HepG2 (cell line): Measurements from ENCODE around the gene PNPLA3. TPM values are rescaled to one million over a fixed set of nuclear protein-coding genes. Genes with fewer than 3 reads are reported as not detected.

Experiments
- ARID5B ChIP-seq: IDR thresholded peaks from 2 replicates; pipeline ENCODE4 v1.4.0; 2020; ENCODE audit warnings: mild to moderate bottlenecking, missing genetic modification reagents
- ATRX ChIP-seq: sonication (generic); formaldehyde crosslinking; IDR thresholded peaks from 2 replicates; pipeline ENCODE4 v1.4.0; 2020; ENCODE audit warnings: missing genetic modification reagents, borderline replicate concordance
- E2F1 ChIP-seq: sonication (generic); formaldehyde crosslinking; IDR thresholded peaks from 2 replicates; pipeline ENCODE4 v1.5.0; 2020; ENCODE audit warnings: missing genetic modification reagents
- FIP1L1 ChIP-seq: fragments of 200-400 bp; formaldehyde crosslinking; IDR thresholded peaks from 2 replicates; pipeline ENCODE4 v1.6.1; 2018; ENCODE audit warnings: low read depth, mild to moderate bottlenecking, low read length, moderate library complexity, borderline replicate concordance; ENCODE audit not compliant: insufficient read depth
- FOXA1 ChIP-seq, 2 experiments: fragments of 450-650 bp in 1 of 2; sonication (generic) in 1 of 2; formaldehyde crosslinking in 1 of 2; IDR thresholded peaks; 2 replicates each; pipeline versions ENCODE4 v1.4.0 to v1.6.1; 2016 to 2020; ENCODE audit warnings: missing genetic modification reagents in 1 of 2
- IRF2 ChIP-seq: IDR thresholded peaks from 2 replicates; pipeline ENCODE4 v1.6.1; 2018; ENCODE audit warnings: missing genetic modification reagents, missing compliant biosample characterization
- MTF1 ChIP-seq: sonication (generic); formaldehyde crosslinking; IDR thresholded peaks from 2 replicates; pipeline ENCODE4 v1.5.0; 2020; ENCODE audit warnings: missing genetic modification reagents
- NFKBIZ ChIP-seq: IDR thresholded peaks from 2 replicates; pipeline ENCODE4 v1.6.1; 2018; ENCODE audit warnings: missing genetic modification reagents, missing compliant biosample characterization
- NR2F6 ChIP-seq, 2 experiments: IDR thresholded peaks; 2 replicates each; pipeline ENCODE4 v1.6.1; 2016; ENCODE audit warnings: antibody characterized with exemption in 1 of 2, mild to moderate bottlenecking in 1 of 2
- PLRG1 ChIP-seq: fragments of 450-650 bp; conservative IDR thresholded peaks from 2 replicates; pipeline ENCODE4 v1.6.1; 2016
- SALL2 ChIP-seq: sonication (generic); formaldehyde crosslinking; IDR thresholded peaks from 2 replicates; pipeline ENCODE4 v1.8.1; 2023; ENCODE audit warnings: mild to moderate bottlenecking, missing genetic modification reagents, inconsistent platforms
- SKI ChIP-seq: fragments of 450-650 bp; IDR thresholded peaks from one replicate; pipeline ENCODE4 v1.6.1; 2018; ENCODE audit warnings: mild to moderate bottlenecking; ENCODE audit not compliant: partially characterized antibody
- SMARCE1 ChIP-seq: fragments of 450-650 bp; IDR thresholded peaks from 2 replicates; pipeline ENCODE4 v1.6.1; 2017; ENCODE audit warnings: borderline replicate concordance
- TGIF2 ChIP-seq: IDR thresholded peaks from 2 replicates; pipeline ENCODE4 v1.6.1; 2016; ENCODE audit warnings: control low read depth, missing compliant biosample characterization
- THAP9 ChIP-seq: sonication (generic); formaldehyde crosslinking; IDR thresholded peaks from 2 replicates; pipeline ENCODE4; 2020; ENCODE audit warnings: missing genetic modification reagents, mild to moderate bottlenecking, borderline replicate concordance
- ZBTB39 ChIP-seq: sonication (generic); formaldehyde crosslinking; IDR thresholded peaks from 2 replicates; pipeline ENCODE4 v1.5.0; 2020; ENCODE audit warnings: missing genetic modification reagents
- ZFP82 ChIP-seq: sonication (generic); formaldehyde crosslinking; IDR thresholded peaks from 2 replicates; pipeline ENCODE4 v1.5.1; 2020; ENCODE audit warnings: mild to moderate bottlenecking, missing genetic modification reagents, borderline replicate concordance
- ZNF264 ChIP-seq: sonication (generic); formaldehyde crosslinking; IDR thresholded peaks from 2 replicates; pipeline ENCODE4 v1.4.0; 2020; ENCODE audit warnings: missing genetic modification reagents
- ZNF605 ChIP-seq: sonication (generic); formaldehyde crosslinking; IDR thresholded peaks from 2 replicates; pipeline ENCODE4 v1.8.0; 2022; ENCODE audit warnings: mild to moderate bottlenecking, missing genetic modification reagents
- polyA plus RNA-seq, 8 experiments: library from polyadenylated mRNA; depleted of rRNA in 3 of 8; stranded (reverse) in 7 of 8; unstranded in 1 of 8; fragments of >200 nt; fragmentation: Illumina TruSeq in 4 of 8; extraction: Trizol in 4 of 8; gene quantifications; 2 replicates each; pipeline versions ENCODE4 v1.2.1 to v1.2.3, GENCODE V29; 2011 to 2016; ENCODE audit warnings: low read depth in 4 of 8, missing spikeins in 1 of 8, mixed read lengths in 1 of 8; ENCODE audit not compliant: insufficient read depth in 1 of 8
- total RNA-seq, 5 experiments: library from RNA; depleted of rRNA; stranded (reverse); fragments of >200 nt; fragmentation: Illumina TruSeq; extraction: Trizol; gene quantifications; 2 replicates each; pipeline ENCODE4 v1.2.3, GENCODE V29; 2016; ENCODE audit warnings: low read depth in 1 of 5

Gene PNPLA3
- total and polyA plus RNA-seq, 2 of the 13 experiments (the other 11 are each of a cell fraction or from before 2014, with no cell fraction given): 16.9 to 19.8 TPM

- TF ChIP-seq ATRX (no peak), SKI (peak; percentile 93), THAP9 (0 out of 2 replicates have a peak, but pooled peaks have one; percentile 22), FOXA1 (IDR thresholded peaks at IDR 0.05) (no peak), FOXA1 (CRISPR knock-in tag; IDR thresholded peaks at IDR 0.05) (peak; percentile 62), MTF1 (CRISPR knock-in tag) (no peak), E2F1 (no peak), IRF2 (CRISPR knock-in tag) (peak; percentile 50), ZNF605 (CRISPR knock-in tag) (peak; percentile 94), FIP1L1 (no peak), SALL2 (CRISPR knock-in tag) (0 out of 2 replicates have a peak, but pooled peaks have one; percentile 13), ZFP82 (CRISPR knock-in tag) (no peak), NR2F6 (IDR thresholded peaks at IDR 0.05) (peak; percentile 84), NR2F6 (CRISPR knock-in tag; IDR thresholded peaks at IDR 0.05) (peak; percentile 80; the same call in 1 of the 2 replicates), PLRG1 (no peak), ZBTB39 (0 out of 2 replicates have a peak, but pooled peaks have one; percentile 47), NFKBIZ (CRISPR knock-in tag) (0 out of 2 replicates have a peak, but pooled peaks have one; percentile 45), ARID5B (peak; percentile 88), SMARCE1 (no peak), TGIF2 (CRISPR knock-in tag) (peak; percentile 67; the same call in 1 of the 2 replicates), ZNF264 (CRISPR knock-in tag) (peak; percentile 80; the same call in 1 of the 2 replicates)
Measured at GRCh38 chr22:43925433-43926348, 2.1 kb downstream of the PNPLA3 start (continued).
